ENCODE measurements around the gene TBX10.
"Not testable (repeated sequence)": the region's sequence is repeated elsewhere in the genome, so short reads cannot be mapped to it uniquely, and the experiment has no call there.

The TBX10 gene

DNA sequence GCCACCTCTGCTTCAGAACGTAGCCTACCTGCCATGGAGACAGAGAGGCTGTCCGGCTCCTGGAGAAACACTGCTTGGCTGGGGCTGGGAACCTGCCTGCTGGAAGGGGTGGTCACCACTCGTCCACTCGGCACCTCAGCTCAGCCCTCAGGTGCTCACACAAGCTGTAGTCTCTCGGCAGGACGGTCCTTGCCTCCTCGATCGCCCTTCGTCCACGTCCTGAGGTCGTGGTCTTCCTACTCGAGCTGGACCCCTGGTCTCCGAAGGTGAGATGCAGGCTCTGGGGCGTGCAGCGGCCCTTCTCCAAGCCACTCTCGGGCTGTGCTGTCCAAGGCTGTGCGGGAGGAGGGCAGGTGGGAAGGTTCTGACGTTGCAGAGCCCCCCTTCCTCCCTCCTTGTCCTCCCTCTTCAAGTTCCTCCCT, at the start of gene TBX10:
TSS of gene TBX10 (minus strand) at position 326 of the 422 bp plus-strand sequence. CDS start at position 35, 291 bp downstream.
- no peak within 1 kb of the TSS for H2AFZ ChIP-seq (ENCODE audit: low read length)
- H3K27me3 ChIP-seq (replicated peaks; ENCODE audit: insufficient read depth, low read length), result peaks cover 12% of the 10 kb centered on the region
- H3F3A ChIP-seq (ENCODE audit: insufficient read depth, low read length), result no peaks in the 10 kb centered on the region; the same call in 1 of the 2 replicates
- no peaks in the 10 kb centered on the region for H3K79me2 ChIP-seq (ENCODE audit: low read length)
- H3K9me3 ChIP-seq (replicated peaks; ENCODE audit: insufficient read depth, low read length), result no peaks in the 10 kb centered on the region
- H3K9ac ChIP-seq (ENCODE audit: low read length), result no peak within 1 kb of the TSS
- no peaks in the 10 kb centered on the region for H3K9me2 ChIP-seq (replicated peaks; ENCODE audit: insufficient read depth, low read length)
- H3K4me1 ChIP-seq (ENCODE audit: low read length), result peaks cover 15% of the 10 kb centered on the region
- TF ChIP-seq, protein P1, sequence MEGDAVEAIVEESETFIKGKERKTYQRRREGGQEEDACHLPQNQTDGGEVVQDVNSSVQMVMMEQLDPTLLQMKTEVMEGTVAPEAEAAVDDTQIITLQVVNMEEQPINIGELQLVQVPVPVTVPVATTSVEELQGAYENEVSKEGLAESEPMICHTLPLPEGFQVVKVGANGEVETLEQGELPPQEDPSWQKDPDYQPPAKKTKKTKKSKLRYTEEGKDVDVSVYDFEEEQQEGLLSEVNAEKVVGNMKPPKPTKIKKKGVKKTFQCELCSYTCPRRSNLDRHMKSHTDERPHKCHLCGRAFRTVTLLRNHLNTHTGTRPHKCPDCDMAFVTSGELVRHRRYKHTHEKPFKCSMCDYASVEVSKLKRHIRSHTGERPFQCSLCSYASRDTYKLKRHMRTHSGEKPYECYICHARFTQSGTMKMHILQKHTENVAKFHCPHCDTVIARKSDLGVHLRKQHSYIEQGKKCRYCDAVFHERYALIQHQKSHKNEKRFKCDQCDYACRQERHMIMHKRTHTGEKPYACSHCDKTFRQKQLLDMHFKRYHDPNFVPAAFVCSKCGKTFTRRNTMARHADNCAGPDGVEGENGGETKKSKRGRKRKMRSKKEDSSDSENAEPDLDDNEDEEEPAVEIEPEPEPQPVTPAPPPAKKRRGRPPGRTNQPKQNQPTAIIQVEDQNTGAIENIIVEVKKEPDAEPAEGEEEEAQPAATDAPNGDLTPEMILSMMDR (IDR thresholded peaks at IDR 0.05; ENCODE audit: low read length), result no peak
- no peak for TF ChIP-seq EZH2 (optimal IDR thresholded peaks at IDR 0.05; ENCODE audit: low read depth, low read length)
- no peak for TF ChIP-seq EZH2phosphoT487 (IDR thresholded peaks at IDR 0.05; ENCODE audit: low read length)
- H3K27ac ChIP-seq (ENCODE audit: low read length), result no peak within 1 kb of the TSS
- no peak within 1 kb of the TSS for H3K4me3 ChIP-seq (ENCODE audit: low read length)
- H3K4me2 ChIP-seq (ENCODE audit: low read depth, low read length), result no peak within 1 kb of the TSS
- H4K20me1 ChIP-seq (ENCODE audit: insufficient read depth, low read length), result no peaks in the 10 kb centered on the region
- no peaks in the 10 kb centered on the region for H3K36me3 ChIP-seq (replicated peaks; ENCODE audit: insufficient read depth, low read length)
- DNase-seq, result no peak

GRCh38 chr11:67689178-67689577, 49.6 kb upstream of the TBX10 start:
- H3K79me2 ChIP-seq (ENCODE audit: low read length), result no peaks in the 10 kb centered on the region
- no peaks in the 10 kb centered on the region for H4K20me1 ChIP-seq (ENCODE audit: insufficient read depth, low read length)
- DNase-seq, result no peak
- no peaks in the 10 kb centered on the region for H3K36me3 ChIP-seq (replicated peaks; ENCODE audit: insufficient read depth, low read length)
- no peak overlapping the region for H3K4me2 ChIP-seq (ENCODE audit: low read depth, low read length)
- no peak overlapping the region for H3K9ac ChIP-seq (ENCODE audit: low read length)
- no peaks in the 10 kb centered on the region for H3F3A ChIP-seq (ENCODE audit: insufficient read depth, low read length)
- H3K27ac ChIP-seq (ENCODE audit: low read length), result no peak overlapping the region
- H3K4me1 ChIP-seq (ENCODE audit: low read length), result no peaks in the 10 kb centered on the region
- H3K9me2 ChIP-seq (replicated peaks; ENCODE audit: insufficient read depth, low read length), result no peaks in the 10 kb centered on the region
- no peak overlapping the region for H3K4me3 ChIP-seq (ENCODE audit: low read length)
- H2AFZ ChIP-seq (ENCODE audit: low read length), result no peak overlapping the region
- H3K27me3 ChIP-seq (replicated peaks; ENCODE audit: insufficient read depth, low read length), result no peaks in the 10 kb centered on the region
- no peaks in the 10 kb centered on the region for H3K9me3 ChIP-seq (replicated peaks; ENCODE audit: insufficient read depth, low read length)
- TF ChIP-seq EZH2phosphoT487 (IDR thresholded peaks at IDR 0.05; ENCODE audit: low read length), result no peak
- TF ChIP-seq, protein P1 (IDR thresholded peaks at IDR 0.05; ENCODE audit: low read length), result no peak
- TF ChIP-seq EZH2 (optimal IDR thresholded peaks at IDR 0.05; ENCODE audit: low read depth, low read length), result no peak

DNA sequence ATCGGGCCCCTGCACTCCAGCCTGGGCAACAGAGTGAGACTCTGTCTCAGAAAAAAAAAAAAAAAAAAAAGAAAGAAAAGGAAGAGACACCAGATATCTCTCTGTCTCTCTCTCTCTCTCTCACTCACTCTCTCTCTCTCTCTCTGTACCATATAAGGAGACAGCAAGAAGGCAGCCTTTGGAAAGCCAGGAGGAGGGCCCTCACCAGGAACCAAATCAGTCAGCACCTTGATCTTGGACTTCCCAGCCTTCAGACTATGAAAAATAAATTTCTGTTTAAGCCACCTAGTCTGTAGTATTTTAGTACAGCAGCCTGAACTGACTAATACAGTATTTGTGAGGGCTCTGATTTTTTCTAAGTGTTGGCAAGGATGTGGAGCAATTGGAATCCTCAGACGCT, 48.4 kb upstream of the TBX10 start:
- Histone ChIP-seq H3K9ac (ENCODE audit: low read length) (no peak overlapping the region), H3K27me3 (replicated peaks; ENCODE audit: insufficient read depth, low read length) (no peaks in the 10 kb centered on the region), H3K9me3 (replicated peaks; ENCODE audit: insufficient read depth, low read length) (no peaks in the 10 kb centered on the region), H3K4me3 (ENCODE audit: low read length) (no peak overlapping the region), H3K36me3 (replicated peaks; ENCODE audit: insufficient read depth, low read length) (no peaks in the 10 kb centered on the region), H2AFZ (ENCODE audit: low read length) (no peak overlapping the region), H3K9me2 (replicated peaks; ENCODE audit: insufficient read depth, low read length) (no peaks in the 10 kb centered on the region), H3K4me1 (ENCODE audit: low read length) (no peaks in the 10 kb centered on the region), H3F3A (ENCODE audit: insufficient read depth, low read length) (no peaks in the 10 kb centered on the region), H3K4me2 (ENCODE audit: low read depth, low read length) (no peak overlapping the region), H4K20me1 (ENCODE audit: insufficient read depth, low read length) (no peaks in the 10 kb centered on the region), H3K27ac (ENCODE audit: low read length) (no peak overlapping the region), H3K79me2 (ENCODE audit: low read length) (no peaks in the 10 kb centered on the region)
- no peak for TF ChIP-seq EZH2phosphoT487 (IDR thresholded peaks at IDR 0.05; ENCODE audit: low read length)
- TF ChIP-seq EZH2 (optimal IDR thresholded peaks at IDR 0.05; ENCODE audit: low read depth, low read length), result no peak
- TF ChIP-seq, protein P1 (IDR thresholded peaks at IDR 0.05; ENCODE audit: low read length), result no peak
- no peak for DNase-seq

DNA sequence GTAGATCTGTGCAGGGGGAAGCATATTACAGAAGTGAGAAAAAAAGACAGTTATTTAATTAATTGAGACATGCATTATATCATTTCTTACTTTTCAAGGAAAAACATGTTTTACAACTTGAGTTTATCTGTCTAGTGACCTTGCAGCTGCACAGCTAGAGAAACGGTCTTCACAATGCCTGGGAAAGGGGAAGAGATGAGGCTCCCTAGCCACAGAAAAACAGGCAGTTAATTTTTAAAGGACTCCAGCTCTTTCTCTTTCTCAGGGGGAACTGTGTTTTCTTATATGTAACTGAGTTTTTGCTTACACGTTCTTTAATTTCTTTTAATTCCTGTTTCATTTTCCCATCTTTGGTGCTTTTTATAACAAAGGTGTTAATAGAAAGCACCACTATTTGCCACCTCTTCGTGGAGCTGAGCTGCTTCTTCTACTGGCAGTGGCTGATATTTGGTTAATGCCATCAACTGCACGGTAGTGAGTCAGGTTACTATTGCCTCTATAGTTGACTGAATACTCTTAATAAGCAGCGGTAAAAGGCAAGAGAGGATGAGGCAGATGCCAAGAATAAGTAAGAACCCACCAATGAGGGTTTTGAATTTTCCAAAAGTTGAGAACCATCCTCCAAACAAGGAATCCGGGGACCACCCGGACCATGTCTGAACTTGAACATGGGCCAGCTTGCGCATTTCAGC, 46.2 kb upstream of the TBX10 start:
- not testable (repeated sequence) for H3K4me2 ChIP-seq (ENCODE audit: low read depth, low read length); H3K27ac ChIP-seq (ENCODE audit: low read length)

DNA sequence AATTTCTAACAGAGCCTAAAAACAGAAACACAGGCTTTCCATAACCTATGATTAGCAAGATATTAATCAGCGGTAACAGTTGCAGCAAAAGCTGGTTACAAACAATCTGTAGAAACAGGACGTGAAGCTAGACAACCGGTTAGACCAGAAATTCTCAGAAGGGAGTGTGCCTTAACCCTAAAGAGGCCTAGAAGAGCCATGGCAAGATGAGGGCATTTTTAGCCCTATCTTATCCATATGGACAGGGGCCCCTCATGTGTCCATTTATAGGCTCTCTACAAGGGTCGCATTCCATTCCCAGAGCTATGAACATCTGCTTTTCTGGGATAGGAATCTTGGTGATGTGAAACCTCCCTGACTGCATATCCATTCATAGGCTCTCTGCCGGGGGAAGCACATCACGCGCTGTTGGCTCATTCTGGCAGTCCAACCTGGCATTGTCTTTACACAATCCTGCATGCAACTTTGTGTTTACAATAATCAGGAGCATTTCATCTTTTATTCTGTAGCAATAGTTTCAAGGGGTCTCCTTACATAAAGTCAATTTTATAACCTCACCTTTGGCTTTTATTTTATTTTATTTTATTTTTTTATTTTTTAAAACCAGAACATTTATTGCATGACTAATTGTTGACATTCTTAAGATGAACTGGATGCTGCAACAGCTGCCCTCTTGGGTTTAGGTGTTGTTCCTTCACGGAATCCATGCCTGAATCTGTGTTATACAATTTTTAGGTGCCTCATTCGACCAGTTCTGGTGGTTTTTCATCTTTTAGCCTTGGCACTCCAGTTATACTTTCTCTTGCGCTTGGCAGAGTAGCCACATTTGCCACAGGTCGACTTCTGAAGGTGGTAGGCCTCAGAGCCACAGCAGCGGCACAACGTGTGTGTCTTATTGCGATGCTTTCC, 42.8 kb upstream of the TBX10 start:
- DNase-seq; H3K79me2 ChIP-seq (ENCODE audit: low read length); H3K9me3 ChIP-seq (replicated peaks; ENCODE audit: insufficient read depth, low read length); H3K9me2 ChIP-seq (replicated peaks; ENCODE audit: insufficient read depth, low read length); H4K20me1 ChIP-seq (ENCODE audit: insufficient read depth, low read length); H3K27ac ChIP-seq (ENCODE audit: low read length); H2AFZ ChIP-seq (ENCODE audit: low read length); H3K9ac ChIP-seq (ENCODE audit: low read length); H3K4me1 ChIP-seq (ENCODE audit: low read length); H3K36me3 ChIP-seq (replicated peaks; ENCODE audit: insufficient read depth, low read length); H3K27me3 ChIP-seq (replicated peaks; ENCODE audit: insufficient read depth, low read length); H3K4me2 ChIP-seq (ENCODE audit: low read depth, low read length); H3K4me3 ChIP-seq (ENCODE audit: low read length); H3F3A ChIP-seq (ENCODE audit: insufficient read depth, low read length): not testable (repeated sequence)

More for the DNA sequence above, 46.2 kb upstream of the TBX10 start:
- not testable (repeated sequence) for H3K4me1 ChIP-seq (ENCODE audit: low read length); H3K4me3 ChIP-seq (ENCODE audit: low read length); H3K36me3 ChIP-seq (replicated peaks; ENCODE audit: insufficient read depth, low read length); H3K27me3 ChIP-seq (replicated peaks; ENCODE audit: insufficient read depth, low read length); H3F3A ChIP-seq (ENCODE audit: insufficient read depth, low read length); DNase-seq; H3K79me2 ChIP-seq (ENCODE audit: low read length); H3K9me2 ChIP-seq (replicated peaks; ENCODE audit: insufficient read depth, low read length); H3K9me3 ChIP-seq (replicated peaks; ENCODE audit: insufficient read depth, low read length); H3K9ac ChIP-seq (ENCODE audit: low read length); H2AFZ ChIP-seq (ENCODE audit: low read length); H4K20me1 ChIP-seq (ENCODE audit: insufficient read depth, low read length)
